Myometrial cell (primary cell): Measurements from ENCODE around the gene MEAF6. TPM values are rescaled to one million over a fixed set of nuclear protein-coding genes. Genes with fewer than 3 reads are reported as not detected.

Source experiments
- total RNA-seq: library from RNA; depleted of rRNA; stranded (reverse); fragments of >200 nt; gene quantifications from 2 replicates; pipeline ENCODE4 v1.2.3, GENCODE V29; 2015

The MEAF6 gene
- total RNA-seq, result 58.8 and 66.5 TPM in 2 replicates

DNA sequence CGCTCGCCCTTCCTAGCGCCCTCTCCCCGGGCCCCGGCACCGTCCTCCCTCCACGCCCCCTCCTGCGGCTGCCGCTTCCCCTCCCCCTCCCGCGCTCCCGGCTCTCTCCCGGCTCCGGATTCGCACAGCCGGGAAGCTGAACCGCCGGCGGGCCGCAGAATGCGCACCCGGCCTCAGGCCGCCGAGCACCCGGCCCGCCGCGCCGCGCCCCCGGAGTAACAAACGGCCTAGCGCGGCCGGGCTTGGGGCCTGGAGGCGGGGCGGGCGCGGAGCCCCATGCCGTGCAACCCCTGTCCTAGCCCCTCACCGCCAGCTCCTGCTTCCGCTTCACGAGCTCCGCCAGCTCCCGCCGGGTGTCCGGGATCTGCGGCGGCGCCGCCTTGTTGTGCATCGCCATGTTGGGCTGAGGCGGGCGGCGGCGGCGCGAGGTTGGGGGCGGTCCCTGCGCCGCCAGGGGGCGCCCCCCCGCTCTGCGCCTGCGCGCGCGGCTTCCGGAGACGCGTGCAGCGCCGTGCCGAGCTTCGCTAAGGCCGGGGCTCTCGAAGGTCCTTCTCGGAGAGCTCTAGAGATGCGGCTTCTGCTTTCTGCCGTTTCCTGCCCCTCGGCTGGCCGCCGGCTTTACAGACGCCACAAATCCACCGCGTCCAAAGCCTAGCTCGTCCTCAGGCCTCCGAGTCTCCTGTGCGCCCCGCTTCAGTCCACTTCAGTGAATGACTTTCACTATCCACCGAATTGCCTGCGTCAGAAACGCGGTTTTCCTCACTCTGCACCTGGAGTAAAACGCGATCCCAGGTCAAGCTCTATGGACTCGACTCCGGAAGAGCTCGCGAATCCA lies at the start of gene MEAF6:
Gene MEAF6 (minus strand): TSS at position 417 of the 835 bp plus-strand sequence. CDS start 20 bp downstream, at position 397.

DNA sequence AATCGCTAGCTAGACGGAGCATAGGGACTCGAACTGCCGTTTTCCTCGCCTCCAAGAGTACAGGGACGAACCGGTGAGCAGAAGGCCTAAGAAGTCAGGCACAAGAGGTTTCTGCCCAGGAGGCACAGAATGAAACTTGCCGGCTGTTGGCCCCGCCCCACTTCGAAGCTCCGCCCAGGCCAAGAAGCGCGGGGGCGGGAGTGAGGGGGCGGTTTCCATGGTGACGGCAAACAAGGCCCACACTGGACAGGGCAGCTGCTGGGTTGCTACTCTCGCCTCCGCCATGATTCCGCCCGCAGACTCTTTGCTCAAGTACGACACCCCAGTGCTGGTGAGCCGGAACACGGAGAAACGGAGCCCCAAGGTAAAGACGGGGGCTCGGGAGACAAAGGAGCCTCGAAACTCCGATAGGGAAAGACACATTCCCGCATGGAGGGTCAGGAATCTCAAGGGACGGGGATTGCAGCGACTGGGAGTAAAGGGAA lies 42.2 kb upstream of the MEAF6 start, which contains the start of gene DNALI1:
Gene DNALI1 (plus strand): TSS at position 229 of the 485 bp plus-strand sequence. CDS start 55 bp downstream, at position 284.

DNA sequence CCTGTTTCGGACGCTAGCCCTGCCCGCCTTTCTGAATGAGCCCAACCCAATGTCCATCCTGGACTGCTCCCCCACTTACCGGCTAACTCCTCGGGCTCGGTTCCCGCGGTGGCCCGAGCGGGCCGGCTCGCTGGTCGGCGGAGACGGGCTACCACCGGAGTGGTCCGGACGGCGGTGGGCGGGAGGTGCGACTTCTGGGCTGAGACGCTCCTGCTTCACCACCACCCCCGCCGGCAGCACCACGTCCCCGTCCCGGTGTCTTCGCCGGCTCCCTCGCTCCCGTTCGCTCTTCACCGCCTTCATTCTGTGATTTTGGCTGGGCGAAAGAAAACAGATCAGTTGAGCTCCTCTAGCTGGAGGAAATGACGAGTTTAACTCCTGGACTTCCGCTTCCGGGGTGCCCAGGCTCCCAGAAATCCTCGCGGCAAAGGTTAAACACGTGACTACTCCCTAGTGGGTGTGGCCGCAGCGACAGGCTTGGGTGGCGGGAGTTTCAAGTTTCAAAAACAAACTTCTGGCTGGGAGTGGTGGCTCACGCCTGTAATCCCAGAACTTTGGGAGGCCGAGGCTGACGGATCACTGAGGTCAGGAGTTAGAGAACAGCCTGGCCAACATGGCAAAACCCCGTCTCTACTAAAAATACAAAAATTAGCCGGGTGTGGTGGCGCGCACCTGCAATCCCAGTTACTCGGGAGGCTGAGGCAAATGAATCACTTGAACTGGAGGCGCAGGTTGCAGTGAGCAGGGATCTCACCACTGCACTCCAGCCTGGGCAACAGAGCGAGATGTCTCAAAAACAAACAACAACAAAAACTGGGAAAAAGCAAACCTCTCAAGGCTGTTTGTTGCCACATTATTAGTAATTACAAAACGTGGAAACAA lies 39.6 kb upstream of the MEAF6 start, which contains the start of gene SNIP1:
Gene SNIP1 (minus strand): TSS at position 367 of the 882 bp plus-strand sequence. CDS start 64 bp downstream, at position 303.

DNA sequence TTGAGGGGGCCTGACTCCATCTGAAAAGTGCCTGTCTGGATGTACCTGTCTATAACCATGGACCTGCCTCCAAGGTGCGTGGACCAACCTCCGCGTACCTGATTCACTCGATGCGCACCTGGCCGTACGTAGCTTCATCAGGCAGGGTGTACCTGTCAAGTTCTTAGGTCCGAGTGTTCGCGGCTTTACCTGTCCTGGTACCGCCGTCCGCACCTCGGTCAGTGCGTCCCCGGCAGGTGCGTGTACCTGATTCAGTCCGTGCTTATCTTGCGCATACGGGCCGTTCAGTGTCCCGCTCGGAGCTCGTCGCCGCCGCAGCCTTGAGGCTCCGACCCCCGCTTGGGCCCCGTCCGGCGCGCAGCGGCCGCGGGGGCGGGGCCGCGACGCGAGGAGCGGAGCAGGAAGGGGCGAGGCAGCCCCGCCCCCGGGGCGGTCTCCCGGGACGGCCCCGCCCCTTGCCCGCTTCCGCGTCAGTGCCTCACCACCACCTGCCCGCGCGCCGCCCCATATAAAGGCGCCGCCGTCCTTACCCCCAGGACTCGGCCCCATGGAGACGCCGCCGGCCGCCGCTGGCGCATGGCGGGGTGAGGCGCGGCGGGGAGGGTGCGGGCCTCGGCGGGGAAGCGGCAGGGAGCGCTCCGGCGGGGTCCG lies 40.4 kb downstream of the MEAF6 start, which contains the start of gene ZC3H12A:
Gene ZC3H12A (plus strand): TSS at position 535 of the 651 bp plus-strand sequence. CDS start 917 bp downstream, outside the sequence.

Other genes starting within 250 kb of the MEAF6 start
- gene ZC3H12A, start 40.2 kb downstream of the MEAF6 start, total RNA-seq, result 12.1 and 18.1 TPM in 2 replicates
- gene SNIP1, start 39.5 kb upstream of the MEAF6 start, total RNA-seq, result 5.5 and 13.3 TPM in 2 replicates
- 9.6 and 13.5 TPM in 2 replicates for gene DNALI1, start 42.2 kb upstream of the MEAF6 start, total RNA-seq
- gene GNL2, start 81.2 kb upstream of the MEAF6 start, total RNA-seq, result 28.5 and 38.3 TPM in 2 replicates
- gene RSPO1, start 120.1 kb upstream of the MEAF6 start, total RNA-seq, result 0.18 TPM in 1 of 2 replicates, not detected in the other
- gene CDCA8, start 177.8 kb upstream of the MEAF6 start, total RNA-seq, result 23.4 and 31.4 TPM in 2 replicates